KBM-7 (cell line): ENCODE data around the gene CLCN6.

ENCODE experiments used
- DNase-seq: peaks from one replicate; pipeline ENCODE4 v3.0.0-alpha.2; 2015
- in situ Hi-C: fragments of 300-500 bp; cut with MboI; formaldehyde crosslinking; loops from 2 replicates; pipeline ENCODE4 v1.14.3; 2020; ENCODE audit warnings: low sequenced_read_pairs, low pct_unique_long_range_greater_than_20kb, mixed read lengths

The CLCN6 gene

GRCh38 chr1:11868331-11868980 is 62.5 kb downstream of the CLCN6 start:
- DNase-seq = no peak
- in situ Hi-C loops = no loop called here

GRCh38 chr1:11869104-11869503 is 63.1 kb downstream of the CLCN6 start:
- no peak for DNase-seq
- in situ Hi-C loops = no loop called here

- in situ Hi-C loops = no loop called here
- DNase-seq = no peak
Measured at GRCh38 chr1:11869650-11870207, 63.7 kb downstream of the CLCN6 start.

DNA sequence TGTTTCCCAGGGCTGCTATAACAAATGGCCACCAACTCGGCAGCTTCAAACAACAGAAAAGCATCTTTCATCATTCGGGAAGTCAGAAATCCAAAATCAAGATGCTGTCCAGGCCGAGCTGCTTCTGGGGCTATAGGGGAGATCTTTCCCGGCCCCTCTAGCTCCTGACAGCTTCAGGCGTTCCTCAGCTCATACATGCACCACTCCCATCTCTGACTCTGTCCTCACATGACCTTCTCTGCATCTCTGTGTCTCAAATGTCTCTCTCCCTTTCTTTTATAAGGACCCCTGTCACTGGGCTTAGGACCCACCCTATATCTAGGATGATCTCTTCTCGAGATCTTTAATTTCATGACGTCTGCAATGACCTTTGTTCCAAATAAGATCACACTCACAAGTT is 66.6 kb downstream of the CLCN6 start:
- no peak for DNase-seq
- in situ Hi-C loops = no loop called here

DNA sequence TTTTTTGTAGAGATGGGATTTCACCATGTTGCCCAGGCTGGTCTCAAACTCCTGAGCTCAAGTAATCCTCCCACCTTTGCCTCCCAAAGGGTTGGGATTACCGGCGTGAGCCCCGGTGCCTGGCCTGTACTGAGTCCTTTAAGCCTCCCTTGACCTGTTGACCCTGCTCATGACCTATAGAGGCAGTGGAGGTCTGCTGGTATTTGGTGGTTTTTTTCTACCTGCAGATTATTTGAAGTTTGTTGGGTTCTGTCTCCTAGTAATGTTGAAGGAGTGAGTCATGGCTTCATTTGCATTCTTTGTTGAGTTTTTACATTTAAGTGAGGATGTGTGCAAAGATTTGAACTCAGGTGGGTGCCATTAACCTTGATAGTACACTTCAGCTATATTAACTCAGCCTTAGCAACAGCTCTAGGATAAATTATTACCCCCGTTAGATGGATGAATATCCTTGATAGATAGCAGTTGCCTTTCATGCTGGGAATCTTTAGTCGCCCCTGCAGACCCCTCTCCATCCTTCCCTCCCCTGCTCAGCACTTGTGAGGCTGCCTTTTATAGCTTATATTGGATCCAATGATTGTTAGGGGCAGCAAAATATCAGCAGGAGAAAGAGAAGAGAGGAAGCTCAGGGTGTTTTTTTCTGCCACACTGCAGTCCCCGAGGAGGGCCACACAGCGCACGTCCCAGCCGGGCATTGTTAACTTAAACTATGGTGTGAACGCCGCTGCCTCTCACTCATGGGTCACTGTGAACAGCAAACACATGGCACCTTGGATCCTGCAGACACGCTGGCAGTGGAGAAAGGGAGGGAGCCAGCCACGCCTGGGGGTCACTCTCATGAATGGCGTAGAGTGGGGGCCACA is 67.6 kb downstream of the CLCN6 start:
- in situ Hi-C loops = no loop called here
- no peak for DNase-seq

- no peak for DNase-seq
- in situ Hi-C loops = no loop called here
Measured at GRCh38 chr1:11874258-11874562, 68.2 kb downstream of the CLCN6 start.

DNA sequence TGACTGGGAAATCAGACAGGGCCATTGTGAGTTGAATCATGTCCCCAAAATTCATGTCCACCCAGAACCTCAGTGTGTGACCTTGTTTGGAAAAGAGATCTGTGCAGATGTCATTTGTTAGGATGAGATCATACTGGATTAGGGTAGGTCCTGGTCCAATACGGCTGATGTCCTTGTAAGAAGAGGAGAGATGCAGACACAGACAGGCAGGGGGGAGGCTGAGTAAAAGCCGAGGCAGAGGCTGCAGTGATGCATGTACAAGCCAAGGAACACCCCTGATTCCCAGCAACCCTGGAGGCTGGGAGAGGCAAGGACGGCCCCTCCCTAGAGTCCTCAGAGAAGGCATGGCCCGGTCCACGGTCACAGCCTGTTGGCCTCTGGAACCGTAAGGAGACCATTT is 68.6 kb downstream of the CLCN6 start:
- DNase-seq = no peak
- in situ Hi-C loops = no loop called here

- in situ Hi-C loops = no loop called here
- no peak for DNase-seq
Measured at GRCh38 chr1:11875094-11875493, 69.1 kb downstream of the CLCN6 start.

DNA sequence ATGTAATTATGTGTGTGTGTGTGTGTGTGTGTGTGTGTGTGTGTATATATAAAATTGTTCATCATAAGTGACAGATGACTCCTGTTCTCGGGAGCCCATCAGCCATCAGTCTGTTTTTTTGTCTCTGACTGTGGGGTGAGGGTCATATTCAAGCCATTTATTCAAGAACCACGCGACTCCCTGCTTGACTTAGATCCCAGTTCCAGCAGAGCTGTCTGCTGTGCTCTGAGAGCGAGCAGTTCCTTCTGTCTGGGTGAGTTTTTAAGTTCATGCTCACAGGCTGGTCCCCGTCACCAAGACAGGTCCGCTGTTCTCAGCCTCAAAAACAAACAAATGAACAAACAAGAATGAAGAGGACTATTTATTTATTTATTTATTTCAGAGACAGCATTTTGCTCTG is 71.1 kb downstream of the CLCN6 start:
- in situ Hi-C loops = no loop called here

GRCh38 chr1:11878081-11878890 is 72.3 kb downstream of the CLCN6 start:
- DNase-seq = no peak
- in situ Hi-C loops = no loop called here

More for the DNA sequence above, 71.1 kb downstream of the CLCN6 start:
- no peak for DNase-seq

- no peak for DNase-seq
- in situ Hi-C loops = no loop called here
Measured at GRCh38 chr1:11878891-11879190, 72.8 kb downstream of the CLCN6 start.

GRCh38 chr1:11879311-11880180 is 73.6 kb downstream of the CLCN6 start:
- in situ Hi-C loops = no loop called here
- no peak for DNase-seq

DNA sequence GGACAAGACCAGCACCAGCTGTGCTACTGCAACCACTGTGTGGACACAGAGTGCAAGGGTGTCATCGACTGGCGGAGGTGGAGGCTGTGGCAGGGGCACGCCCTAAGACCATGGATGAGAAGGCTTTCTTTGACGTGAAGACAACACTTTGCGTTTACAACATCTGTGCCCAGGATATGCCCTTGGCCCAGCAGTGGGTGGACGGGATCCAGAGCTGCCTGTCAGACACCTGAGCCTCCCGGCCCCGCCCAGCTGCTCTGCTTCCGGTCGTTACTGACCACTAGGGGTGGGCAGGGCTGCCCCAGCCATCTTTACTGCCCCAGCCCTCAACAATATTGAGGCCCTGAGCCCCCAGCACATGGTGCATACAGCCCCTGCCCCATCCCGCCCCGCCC is 74.2 kb downstream of the CLCN6 start:
- no peak for DNase-seq
- in situ Hi-C loops = no loop called here

DNA sequence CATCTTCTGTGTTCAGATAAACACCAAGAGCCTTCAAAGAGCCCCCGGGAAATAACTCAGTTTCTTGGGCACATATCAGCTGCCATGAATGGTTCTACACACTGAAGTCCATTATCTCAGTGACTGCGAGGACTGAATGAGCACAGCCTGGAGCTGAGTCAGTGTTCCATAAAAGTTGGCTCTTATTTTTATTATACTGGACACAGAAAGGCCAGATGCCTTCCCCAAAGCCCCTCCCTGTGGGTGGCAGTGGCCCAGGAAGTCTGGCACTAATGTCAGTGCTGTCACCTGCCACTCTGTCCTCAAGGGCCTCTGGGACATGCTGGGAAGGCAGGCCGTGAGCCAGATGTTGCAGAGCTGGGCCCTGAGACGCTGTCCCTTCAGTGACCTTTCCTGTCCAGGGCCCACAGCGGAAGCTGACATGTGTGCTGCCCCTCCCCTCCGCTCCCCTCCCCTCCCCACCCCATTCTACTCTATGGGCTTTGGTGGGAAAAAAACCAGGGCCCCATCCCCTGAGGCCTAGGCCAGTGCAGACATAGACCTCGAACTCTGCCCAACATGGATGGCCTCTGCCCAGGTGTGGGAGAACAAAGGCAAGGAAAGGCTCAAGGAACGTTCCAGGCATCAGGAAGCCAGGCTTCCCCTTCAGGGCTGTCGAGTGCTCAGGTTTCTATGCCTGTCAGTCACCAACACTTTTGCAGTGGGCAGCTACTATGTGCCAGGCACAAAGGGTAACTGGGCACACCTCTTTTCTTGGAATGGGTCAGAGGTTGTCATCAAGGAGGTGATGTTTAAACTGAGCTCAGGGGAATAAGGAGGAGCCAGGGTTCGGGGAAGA is 75.1 kb downstream of the CLCN6 start:
- no peak for DNase-seq
- in situ Hi-C loops = no loop called here

DNA sequence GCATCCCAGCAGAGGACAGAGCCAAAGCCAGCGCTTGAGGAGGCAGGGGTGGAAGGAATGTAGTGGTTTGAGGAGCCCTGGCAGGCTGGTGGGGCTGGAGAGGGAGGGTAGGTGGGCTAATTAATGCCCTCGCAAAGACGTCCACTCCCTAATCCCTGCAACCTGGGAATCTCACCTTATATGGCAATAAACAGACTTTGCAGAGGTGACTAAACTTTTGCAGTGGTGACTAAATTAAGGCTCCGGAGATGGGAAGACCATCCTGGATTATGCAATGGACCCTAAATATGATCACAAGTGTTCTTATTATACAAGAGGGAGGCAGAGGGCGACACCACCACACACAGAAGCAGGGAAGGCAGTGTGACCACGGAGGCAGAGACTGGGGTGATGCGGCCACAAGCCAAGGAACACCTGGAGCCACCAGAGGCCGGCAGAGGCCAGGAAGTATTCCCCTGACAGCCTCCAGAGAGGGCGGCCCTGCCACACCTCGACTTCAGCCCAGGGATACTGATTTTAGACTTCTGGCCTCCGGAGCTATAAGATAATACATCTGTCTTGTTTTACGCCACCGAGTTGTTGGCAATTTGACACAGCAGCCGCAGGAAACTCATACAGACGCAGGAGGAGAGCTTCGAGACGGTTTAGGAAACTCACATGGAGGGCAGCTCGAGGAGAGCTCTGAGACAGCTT is 75.9 kb downstream of the CLCN6 start:
- in situ Hi-C loops = no loop called here

DNA sequence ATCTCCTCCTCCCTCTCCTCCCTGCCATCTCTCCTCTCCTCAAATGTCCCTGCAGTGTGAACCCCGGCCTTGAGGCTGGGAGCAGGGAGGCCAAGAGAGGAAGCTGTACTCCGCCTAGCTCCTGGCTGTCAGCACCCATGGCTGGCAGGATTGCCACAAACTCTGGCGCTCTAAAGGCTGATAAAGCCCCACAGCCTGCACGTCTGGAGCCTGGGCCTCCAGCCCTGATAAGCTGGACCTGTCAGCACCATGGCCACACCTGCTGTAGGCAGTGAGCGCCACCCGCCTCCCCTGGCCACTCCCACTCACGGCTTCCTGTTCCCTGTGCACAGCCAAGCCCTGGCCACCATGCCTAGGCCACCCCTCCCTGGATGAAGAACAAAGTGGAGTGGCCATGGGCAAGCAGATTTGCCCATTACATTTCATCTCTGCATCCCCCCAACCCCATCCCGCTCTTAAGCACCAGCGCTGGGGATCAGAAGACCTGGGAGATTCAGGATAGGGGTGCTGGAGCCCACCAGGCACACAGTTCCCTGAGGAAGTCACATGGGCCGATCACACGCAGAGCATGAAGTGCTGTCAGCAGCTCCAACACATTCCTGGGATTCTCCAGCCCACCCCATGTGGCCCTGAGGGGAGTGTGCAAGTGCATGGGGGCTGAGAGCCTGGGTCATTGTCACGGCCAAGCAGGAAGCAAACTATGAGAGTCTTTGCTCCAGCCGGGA is 77.0 kb downstream of the CLCN6 start:
- in situ Hi-C loops = no loop called here
- DNase-seq = no peak

More for the DNA sequence above, 75.9 kb downstream of the CLCN6 start:
- no peak for DNase-seq

DNA sequence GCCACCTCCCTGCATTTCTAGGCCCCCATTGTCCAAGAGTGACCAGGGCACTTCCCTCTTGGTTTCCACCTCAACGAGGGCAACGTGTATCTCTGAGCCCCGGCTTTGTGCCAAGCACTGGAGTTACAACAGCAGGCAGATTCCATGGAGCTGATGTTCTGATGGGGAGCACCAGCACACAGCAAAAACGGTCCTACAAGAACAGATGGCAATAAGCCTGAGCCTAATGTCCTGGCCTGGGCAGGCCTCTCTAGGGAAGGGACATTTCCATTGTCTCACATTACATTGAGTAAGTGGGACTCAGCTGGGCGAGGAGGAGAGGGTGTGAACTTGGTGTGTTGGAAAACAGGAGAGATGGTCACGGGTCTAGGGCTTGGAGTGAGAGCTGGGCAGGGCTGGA is 79.9 kb downstream of the CLCN6 start:
- in situ Hi-C loops = no loop called here
- DNase-seq = no peak
